ENCODE measurements around the gene EDIL3. TPM values are rescaled to one million over a fixed set of nuclear protein-coding genes. Genes with fewer than 3 reads are reported as not detected.

EDIL3 gene
- total RNA-seq, 1 experiment from 2014 or later = 7.2 TPM

DNA sequence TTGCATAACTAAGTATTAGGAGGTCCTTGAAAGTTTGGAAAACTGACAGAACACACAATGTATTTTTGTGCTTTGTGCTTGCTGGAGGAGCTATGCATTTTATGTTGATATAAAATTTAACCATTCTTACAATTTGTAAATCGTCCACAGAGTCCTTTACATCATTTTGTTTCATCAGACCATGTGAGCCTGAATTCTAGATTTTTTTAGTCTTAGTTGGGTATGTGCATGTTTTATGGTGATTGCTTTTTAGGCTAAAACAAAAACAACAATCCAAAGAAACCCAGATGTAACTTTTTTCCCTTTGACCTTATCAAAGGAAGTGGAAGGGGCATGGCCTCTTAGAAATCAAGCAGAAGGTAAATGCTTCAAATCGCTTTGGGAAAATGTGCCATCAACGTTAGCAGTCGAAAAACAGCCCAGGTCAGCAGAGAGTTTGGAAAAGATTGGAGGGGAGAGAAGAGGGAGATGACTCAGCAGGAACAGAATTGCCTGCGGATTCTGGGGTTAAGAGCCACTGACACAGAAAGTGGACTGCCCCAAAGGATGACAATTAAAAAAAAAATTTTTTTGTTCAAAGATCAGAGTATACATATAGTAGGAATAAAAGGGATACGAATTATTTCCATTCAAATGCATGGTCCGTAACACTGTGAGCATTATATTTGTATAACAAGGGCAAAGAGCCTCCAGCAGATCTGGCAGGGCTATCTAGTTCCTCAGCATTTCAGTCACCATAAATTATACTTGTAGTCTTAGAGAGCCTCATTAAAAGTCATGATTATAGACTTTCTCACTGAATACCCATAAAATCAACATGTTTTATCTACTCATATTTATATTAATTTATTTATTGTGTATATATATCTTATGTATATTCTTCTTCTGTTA lies 410.5 kb downstream of the EDIL3 start:
- Histone ChIP-seq H3K27ac (no peak overlapping the region), H3K79me2 (ENCODE audit: low read depth) (no peaks in the 10 kb centered on the region), H3K4me2 (no peak overlapping the region), H3K36me3 (ENCODE audit: low read depth) (no peaks in the 10 kb centered on the region), H3K9me2 (ENCODE audit: insufficient read depth) (no peaks in the 10 kb centered on the region), H3K4me1 (replicated peaks; ENCODE audit: insufficient read depth) (no peaks in the 10 kb centered on the region), H2AFZ (no peak overlapping the region), H3K4me3 (no peak overlapping the region), H3F3A (ENCODE audit: insufficient read depth, low read depth) (no peaks in the 10 kb centered on the region), H3K9me3 (ENCODE audit: insufficient read depth, low read depth) (no peaks in the 10 kb centered on the region), H3K27me3 (ENCODE audit: insufficient read depth, low read depth) (no peaks in the 10 kb centered on the region), H4K20me1 (ENCODE audit: insufficient read depth) (no peaks in the 10 kb centered on the region)
- ChIA-PET CTCF (no interaction called here), POLR2A (ENCODE audit: unreplicated experiment) (no interaction called here)
- intact Hi-C loops (cut with micrococcal nuclease; ENCODE audit: unreplicated experiment) = no loop called here
- TF ChIP-seq EZH2 (IDR thresholded peaks at IDR 0.05; ENCODE audit: low read depth) = no peak
- TF ChIP-seq, protein P1, sequence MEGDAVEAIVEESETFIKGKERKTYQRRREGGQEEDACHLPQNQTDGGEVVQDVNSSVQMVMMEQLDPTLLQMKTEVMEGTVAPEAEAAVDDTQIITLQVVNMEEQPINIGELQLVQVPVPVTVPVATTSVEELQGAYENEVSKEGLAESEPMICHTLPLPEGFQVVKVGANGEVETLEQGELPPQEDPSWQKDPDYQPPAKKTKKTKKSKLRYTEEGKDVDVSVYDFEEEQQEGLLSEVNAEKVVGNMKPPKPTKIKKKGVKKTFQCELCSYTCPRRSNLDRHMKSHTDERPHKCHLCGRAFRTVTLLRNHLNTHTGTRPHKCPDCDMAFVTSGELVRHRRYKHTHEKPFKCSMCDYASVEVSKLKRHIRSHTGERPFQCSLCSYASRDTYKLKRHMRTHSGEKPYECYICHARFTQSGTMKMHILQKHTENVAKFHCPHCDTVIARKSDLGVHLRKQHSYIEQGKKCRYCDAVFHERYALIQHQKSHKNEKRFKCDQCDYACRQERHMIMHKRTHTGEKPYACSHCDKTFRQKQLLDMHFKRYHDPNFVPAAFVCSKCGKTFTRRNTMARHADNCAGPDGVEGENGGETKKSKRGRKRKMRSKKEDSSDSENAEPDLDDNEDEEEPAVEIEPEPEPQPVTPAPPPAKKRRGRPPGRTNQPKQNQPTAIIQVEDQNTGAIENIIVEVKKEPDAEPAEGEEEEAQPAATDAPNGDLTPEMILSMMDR (conservative IDR thresholded peaks at IDR 0.05) = no peak
- BruUV-seq (replicated peaks) = no TSS peak
- DNase-seq = no peak

DNA sequence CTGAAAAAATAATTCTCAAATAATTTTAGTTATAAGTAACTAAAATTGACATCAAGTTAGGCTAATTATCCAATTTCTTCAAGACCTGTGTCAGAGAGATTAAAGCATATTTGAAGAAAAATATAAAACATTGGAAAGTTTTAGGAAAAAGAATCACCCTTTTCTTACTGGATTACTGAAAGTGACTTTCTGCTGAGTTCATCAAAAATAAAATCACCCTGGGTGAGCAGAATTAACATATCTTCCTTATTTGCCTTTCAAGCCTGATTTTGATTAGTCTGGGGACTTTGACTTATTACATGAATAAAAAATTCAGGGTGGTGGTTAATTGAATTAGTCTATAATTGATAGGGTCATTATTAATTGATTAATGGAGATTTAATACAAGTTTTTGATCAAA lies 411.8 kb downstream of the EDIL3 start:
- Histone ChIP-seq H3K9me3 (ENCODE audit: insufficient read depth, low read depth) (no peaks in the 10 kb centered on the region), H3K79me2 (ENCODE audit: low read depth) (no peaks in the 10 kb centered on the region), H3K4me2 (no peak overlapping the region), H3K36me3 (ENCODE audit: low read depth) (no peaks in the 10 kb centered on the region), H3F3A (ENCODE audit: insufficient read depth, low read depth) (no peaks in the 10 kb centered on the region), H3K27ac (no peak overlapping the region), H2AFZ (no peak overlapping the region), H3K4me3 (no peak overlapping the region), H4K20me1 (ENCODE audit: insufficient read depth) (no peaks in the 10 kb centered on the region), H3K9me2 (ENCODE audit: insufficient read depth) (no peaks in the 10 kb centered on the region), H3K27me3 (ENCODE audit: insufficient read depth, low read depth) (no peaks in the 10 kb centered on the region), H3K4me1 (replicated peaks; ENCODE audit: insufficient read depth) (no peaks in the 10 kb centered on the region)
- ChIA-PET POLR2A (ENCODE audit: unreplicated experiment) (no interaction called here), CTCF (no interaction called here)
- TF ChIP-seq, protein P1 (conservative IDR thresholded peaks at IDR 0.05) = no peak
- no peak for TF ChIP-seq EZH2 (IDR thresholded peaks at IDR 0.05; ENCODE audit: low read depth)
- BruUV-seq (replicated peaks) = no TSS peak
- DNase-seq = no peak
- intact Hi-C loops (cut with micrococcal nuclease; ENCODE audit: unreplicated experiment) = no loop called here

DNA sequence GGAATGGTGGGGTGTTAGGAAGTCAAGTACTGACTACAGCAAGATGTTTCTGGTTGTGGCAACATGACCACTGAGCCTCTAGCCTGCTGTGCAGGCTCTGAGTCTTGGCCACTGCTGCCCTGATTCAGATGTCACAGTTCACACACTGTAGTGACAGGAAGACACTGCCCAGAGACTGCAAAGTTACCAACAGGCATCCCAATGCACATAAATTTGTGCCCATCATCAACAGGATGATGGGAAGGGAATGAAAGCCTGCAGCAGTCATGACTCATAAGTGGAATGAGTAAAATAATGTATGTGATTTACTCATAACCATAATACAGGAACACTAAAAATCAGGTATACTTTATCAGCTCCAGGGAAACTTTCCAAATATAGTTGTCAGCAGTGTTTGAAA lies 412.4 kb downstream of the EDIL3 start:
- H3K27ac ChIP-seq = no peak overlapping the region
- no peak for DNase-seq
- no peaks in the 10 kb centered on the region for H3K4me1 ChIP-seq (replicated peaks; ENCODE audit: insufficient read depth)
- no peaks in the 10 kb centered on the region for H4K20me1 ChIP-seq (ENCODE audit: insufficient read depth)
- no TSS peak for BruUV-seq (replicated peaks)
- ChIA-PET CTCF (no interaction called here), POLR2A (ENCODE audit: unreplicated experiment) (no interaction called here)
- H3K4me3 ChIP-seq = no peak overlapping the region
- H3K9me3 ChIP-seq (ENCODE audit: insufficient read depth, low read depth) = no peaks in the 10 kb centered on the region
- H3K27me3 ChIP-seq (ENCODE audit: insufficient read depth, low read depth) = no peaks in the 10 kb centered on the region
- H3K9me2 ChIP-seq (ENCODE audit: insufficient read depth) = no peaks in the 10 kb centered on the region
- no peaks in the 10 kb centered on the region for H3F3A ChIP-seq (ENCODE audit: insufficient read depth, low read depth)
- no peaks in the 10 kb centered on the region for H3K79me2 ChIP-seq (ENCODE audit: low read depth)
- no peaks in the 10 kb centered on the region for H3K36me3 ChIP-seq (ENCODE audit: low read depth)
- TF ChIP-seq, protein P1 (conservative IDR thresholded peaks at IDR 0.05) = no peak
- no peak for TF ChIP-seq EZH2 (IDR thresholded peaks at IDR 0.05; ENCODE audit: low read depth)
- H2AFZ ChIP-seq = no peak overlapping the region
- no peak overlapping the region for H3K4me2 ChIP-seq
- intact Hi-C loops (cut with micrococcal nuclease; ENCODE audit: unreplicated experiment) = no loop called here
